ENCODE results near the gene CYTH1. TPM values are rescaled to one million over a fixed set of nuclear protein-coding genes. Genes with fewer than 3 reads are reported as not detected.

Gene CYTH1
- total RNA-seq, 1 experiment from 2014 or later = 34.3 TPM

DNA sequence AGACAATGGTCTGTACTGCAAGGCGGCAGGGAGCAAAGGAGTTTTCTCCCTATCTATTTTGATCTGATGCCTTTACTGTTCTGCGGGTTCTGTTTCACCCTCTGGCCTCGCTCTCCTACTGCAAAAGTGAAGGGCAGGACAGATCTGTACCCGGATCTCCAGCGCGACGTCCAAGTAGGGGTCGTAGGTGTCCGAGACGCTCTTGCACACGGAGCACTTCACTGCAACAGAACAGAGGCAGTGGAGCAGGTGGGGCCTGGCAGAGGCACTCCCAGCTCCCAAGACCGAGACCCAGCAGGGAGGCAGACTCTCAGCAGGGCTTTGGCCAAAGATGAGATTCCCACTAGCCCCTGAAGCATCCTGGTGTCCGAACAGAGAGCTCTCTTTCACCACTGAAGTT lies 38.8 kb upstream of the CYTH1 start:
- ChIA-PET CTCF (no interaction called here), POLR2A (no interaction called here), RAD21 (ENCODE audit: low non-redundant PET in 1 of 2, low total read pairs in 2 of 2, uncharacterized antibody in 2 of 2, unreplicated experiment in 2 of 2) (no interaction called here)
- peaks cover 76 to 93% of the 10 kb centered on the region in 2 experiments for H3K36me3 ChIP-seq (ENCODE audit: control insufficient read depth in 1 of 2, insufficient read depth in 2 of 2, low read length in 2 of 2)
- peaks cover 60% of the 10 kb centered on the region for H3K79me2 ChIP-seq (ENCODE audit: insufficient read depth, low read length)
- intact Hi-C loops (cut with micrococcal nuclease) = no loop called here
- H3K9me2 ChIP-seq (ENCODE audit: insufficient read depth) = no peaks in the 10 kb centered on the region
- no peaks in the 10 kb centered on the region for H3K4me1 ChIP-seq (ENCODE audit: control insufficient read depth in 1 of 2, insufficient read depth in 2 of 2, low read length in 2 of 2)
- DNase-seq (ENCODE audit: low read depth, low spot score) (no peak), ATAC-seq (no peak)
- H3K4me2 ChIP-seq (ENCODE audit: low read length) = no peak overlapping the region
- BruUV-seq (replicated peaks) = no TSS peak
- H3K9ac ChIP-seq (ENCODE audit: low read length) = no peak overlapping the region
- no peak overlapping the region for H3K4me3 ChIP-seq (replicated peaks in 1 of 2; ENCODE audit: low read depth in 1 of 2, low read length in 2 of 2)
- no peak overlapping the region for H2AFZ ChIP-seq (ENCODE audit: low read depth, low read length, poor library complexity, severe bottlenecking)
- peaks cover 12% of the 10 kb centered on the region; the same call in 1 of the 2 replicates for H4K20me1 ChIP-seq (ENCODE audit: insufficient read depth)
- no peak overlapping the region for H3K27ac ChIP-seq (ENCODE audit: low read depth, low read length)
- H3K27me3 ChIP-seq (ENCODE audit: insufficient read depth, low read length) = no peaks in the 10 kb centered on the region
- H3K9me3 ChIP-seq (ENCODE audit: control insufficient read depth in 1 of 2, insufficient read depth in 1 of 2, low read depth in 1 of 2, low read length in 2 of 2) = no peaks in the 10 kb centered on the region
- TF ChIP-seq EZH2 (IDR thresholded peaks at IDR 0.05) = no peak
- no peak for TF ChIP-seq ZNF274 (IDR thresholded peaks at IDR 0.05; ENCODE audit: low read depth, low read length)
- no peak for TF ChIP-seq ATF3 (IDR thresholded peaks at IDR 0.05)
- no peak for TF ChIP-seq ZBTB33 (IDR thresholded peaks at IDR 0.05; ENCODE audit: extremely low read depth, insufficient replicate concordance, low read length)
- no peak for TF ChIP-seq TCF7L2 (IDR thresholded peaks at IDR 0.05; ENCODE audit: borderline replicate concordance, extremely low read depth, insufficient read depth, insufficient read length)
- TF ChIP-seq RAD21 (IDR thresholded peaks at IDR 0.05; ENCODE audit: low read depth) = no peak
- no peak for TF ChIP-seq ELF1 (IDR thresholded peaks at IDR 0.05; ENCODE audit: borderline replicate concordance, low read depth)
- no peak for TF ChIP-seq POLR2A (IDR thresholded peaks at IDR 0.05; ENCODE audit: borderline replicate concordance, extremely low read depth, insufficient read depth, insufficient read length)
- TF ChIP-seq ZFX (IDR thresholded peaks at IDR 0.05) = no peak
- TF ChIP-seq REST (IDR thresholded peaks at IDR 0.05; ENCODE audit: low read depth) = no peak
- no peak for TF ChIP-seq FOSL1 (IDR thresholded peaks at IDR 0.05; ENCODE audit: low read depth)
- TF ChIP-seq SRF (IDR thresholded peaks at IDR 0.05; ENCODE audit: low read depth) = no peak
- TF ChIP-seq, protein P1, sequence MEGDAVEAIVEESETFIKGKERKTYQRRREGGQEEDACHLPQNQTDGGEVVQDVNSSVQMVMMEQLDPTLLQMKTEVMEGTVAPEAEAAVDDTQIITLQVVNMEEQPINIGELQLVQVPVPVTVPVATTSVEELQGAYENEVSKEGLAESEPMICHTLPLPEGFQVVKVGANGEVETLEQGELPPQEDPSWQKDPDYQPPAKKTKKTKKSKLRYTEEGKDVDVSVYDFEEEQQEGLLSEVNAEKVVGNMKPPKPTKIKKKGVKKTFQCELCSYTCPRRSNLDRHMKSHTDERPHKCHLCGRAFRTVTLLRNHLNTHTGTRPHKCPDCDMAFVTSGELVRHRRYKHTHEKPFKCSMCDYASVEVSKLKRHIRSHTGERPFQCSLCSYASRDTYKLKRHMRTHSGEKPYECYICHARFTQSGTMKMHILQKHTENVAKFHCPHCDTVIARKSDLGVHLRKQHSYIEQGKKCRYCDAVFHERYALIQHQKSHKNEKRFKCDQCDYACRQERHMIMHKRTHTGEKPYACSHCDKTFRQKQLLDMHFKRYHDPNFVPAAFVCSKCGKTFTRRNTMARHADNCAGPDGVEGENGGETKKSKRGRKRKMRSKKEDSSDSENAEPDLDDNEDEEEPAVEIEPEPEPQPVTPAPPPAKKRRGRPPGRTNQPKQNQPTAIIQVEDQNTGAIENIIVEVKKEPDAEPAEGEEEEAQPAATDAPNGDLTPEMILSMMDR (IDR thresholded peaks at IDR 0.05 in 2 of 3, conservative IDR thresholded peaks at IDR 0.05 in 1 of 3; ENCODE audit: borderline replicate concordance in 1 of 3, insufficient read depth in 1 of 3, low read depth in 2 of 3, low read length in 2 of 3) = no peak
- no peak for TF ChIP-seq POLR2AphosphoS5 (IDR thresholded peaks at IDR 0.05; ENCODE audit: low read depth, low read length)
- no peak for TF ChIP-seq EGR1 (IDR thresholded peaks at IDR 0.05; ENCODE audit: low read depth)
- TF ChIP-seq MAX (IDR thresholded peaks at IDR 0.05) = no peak
- TF ChIP-seq YY1 (IDR thresholded peaks at IDR 0.05; ENCODE audit: extremely low read depth, insufficient replicate concordance, low read depth, low read length) = no peak
- TF ChIP-seq EZH2phosphoT487 (IDR thresholded peaks at IDR 0.05; ENCODE audit: borderline replicate concordance) = no peak
- TF ChIP-seq SP1 (IDR thresholded peaks at IDR 0.05; ENCODE audit: low read depth) = no peak
- TF ChIP-seq JUND (IDR thresholded peaks at IDR 0.05) = no peak

Data from HCT116 (cell line).